Activated naive CD8-positive, alpha-beta T cell treated with anti-CD3 and anti-CD28 coated beads, Interleukin-2, amount 50 U/mL, for 24 hours (primary cell): ENCODE data around the gene CARF.
"Not testable (repeated sequence)": the region's sequence is repeated elsewhere in the genome, so short reads cannot be mapped to it uniquely, and the experiment has no call there.

Experiments
- ATAC-seq: fragments of 150-1000 bp; cut with Tn5 transposase; one replicate; pipeline ENCODE4 v1.10.0; 2021
- DNase-seq: peaks from one replicate; pipeline ENCODE4 v3.0.0; 2021
- H3K27ac Mint-ChIP-seq: one replicate; pipeline ENCODE4 v1.8.0; 2021; ENCODE audit warnings: mild to moderate bottlenecking, mixed read lengths
- H3K27me3 Mint-ChIP-seq: one replicate; pipeline ENCODE4 v1.8.0; 2021; ENCODE audit warnings: mixed read lengths
- H3K36me3 Mint-ChIP-seq: one replicate; pipeline ENCODE4 v1.8.0; 2021; ENCODE audit warnings: low read depth, mixed read lengths
- H3K4me1 Mint-ChIP-seq: one replicate; pipeline ENCODE4 v1.8.0; 2021; ENCODE audit warnings: mixed read lengths
- H3K4me3 Mint-ChIP-seq: one replicate; pipeline ENCODE4 v1.8.0; 2021; ENCODE audit warnings: mild to moderate bottlenecking, moderate library complexity, mixed read lengths
- H3K9me3 Mint-ChIP-seq: one replicate; pipeline ENCODE4 v1.8.0; 2021; ENCODE audit warnings: mixed read lengths

Gene CARF

GRCh38 chr2:202965810-202966460, 53.9 kb downstream of the CARF start:
- peak; percentile 63 for ATAC-seq
- Mint-ChIP-seq H3K4me1 (peaks cover 4% of the 10 kb centered on the region), H3K36me3 (peaks cover 3% of the 10 kb centered on the region), H3K4me3 (no peak overlapping the region), H3K27ac (peak overlapping the region; percentile 46), H3K9me3 (no peaks in the 10 kb centered on the region), H3K27me3 (no peaks in the 10 kb centered on the region)
- DNase-seq = peak; percentile 10

DNA sequence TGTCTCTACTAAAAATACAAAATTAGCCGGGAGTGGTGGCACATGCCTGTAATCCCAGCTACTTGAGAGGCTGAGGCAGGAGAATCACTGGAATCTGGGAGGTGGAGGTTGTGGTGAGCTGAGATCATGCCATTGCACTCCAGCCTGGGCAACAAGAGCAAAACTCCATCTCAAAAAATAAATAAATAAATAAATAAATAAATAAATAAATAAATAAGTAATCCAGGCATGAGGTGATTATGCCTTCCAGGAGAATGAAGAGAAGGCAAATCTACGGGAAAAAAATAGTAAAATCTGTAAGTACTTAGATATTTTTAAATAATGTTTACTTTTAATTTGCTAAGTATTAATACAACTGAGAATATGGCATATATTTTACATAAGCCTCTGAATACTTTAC, 57.3 kb downstream of the CARF start:
- H3K27ac Mint-ChIP-seq, DNase-seq, H3K4me1 Mint-ChIP-seq, H3K36me3 Mint-ChIP-seq, H3K27me3 Mint-ChIP-seq, ATAC-seq, H3K4me3 Mint-ChIP-seq, H3K9me3 Mint-ChIP-seq: not testable (repeated sequence)

DNA sequence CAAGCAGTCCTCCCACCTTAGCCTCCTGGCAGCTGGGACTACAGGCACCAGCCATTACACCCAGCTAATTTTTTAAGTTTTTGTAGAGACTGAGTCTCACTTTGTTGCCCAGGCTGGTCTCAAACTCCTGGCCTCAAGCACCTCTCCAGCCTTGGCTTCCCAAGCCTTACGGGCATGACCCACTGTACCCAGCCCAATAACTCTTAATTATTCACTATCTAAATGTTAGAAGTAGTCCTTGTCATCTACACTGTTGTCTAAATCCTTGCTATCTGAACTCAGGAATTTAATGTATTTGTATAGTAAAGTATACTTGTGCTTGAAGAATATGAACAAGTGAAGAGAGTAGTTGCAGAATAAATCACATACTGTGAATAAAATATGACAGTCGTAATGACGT, 64.7 kb downstream of the CARF start:
- no peak for ATAC-seq

DNA sequence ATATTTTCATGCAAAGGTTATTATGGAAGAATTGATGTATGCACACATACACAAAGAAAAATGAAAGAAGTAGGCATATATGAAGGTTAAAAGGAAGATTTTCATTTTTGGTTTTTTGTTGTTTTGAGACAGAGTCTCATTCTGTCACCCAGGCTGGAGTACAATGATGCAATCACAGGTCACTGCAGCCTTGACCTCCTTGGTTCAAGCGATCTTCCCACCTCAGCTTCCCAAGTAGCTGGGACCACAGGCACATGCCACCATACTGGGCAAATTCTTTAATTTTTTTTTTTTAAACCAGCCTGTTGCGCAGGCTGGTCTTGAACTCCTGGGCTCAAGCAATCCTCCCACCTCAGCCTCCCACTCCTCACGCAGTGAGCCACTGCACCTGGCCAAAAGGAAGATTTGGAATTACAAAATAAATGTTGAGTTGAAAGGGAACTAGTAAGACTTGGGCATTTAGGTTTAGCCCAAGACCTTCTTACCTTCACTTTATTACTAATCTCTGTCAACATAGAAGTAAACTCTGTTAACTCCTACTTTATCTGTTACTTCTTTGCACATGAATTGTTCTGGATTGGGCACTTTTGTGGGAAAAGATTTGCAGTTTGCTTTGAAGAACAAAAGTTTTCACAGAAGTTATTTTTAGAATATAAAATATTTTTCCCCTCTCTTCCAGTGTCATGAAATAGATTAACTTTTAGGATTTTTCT, 70.9 kb downstream of the CARF start:
- Mint-ChIP-seq H3K4me1 (no peaks in the 10 kb centered on the region), H3K4me3 (no peak overlapping the region), H3K36me3 (peaks cover 9% of the 10 kb centered on the region), H3K27ac (no peak overlapping the region), H3K9me3 (no peaks in the 10 kb centered on the region), H3K27me3 (no peaks in the 10 kb centered on the region)
- ATAC-seq (no peak), DNase-seq (no peak)

More for the DNA sequence above, 64.7 kb downstream of the CARF start:
- Mint-ChIP-seq H3K27me3 (no peaks in the 10 kb centered on the region), H3K4me3 (no peak overlapping the region), H3K36me3 (no peaks in the 10 kb centered on the region), H3K4me1 (no peaks in the 10 kb centered on the region), H3K27ac (no peak overlapping the region), H3K9me3 (no peaks in the 10 kb centered on the region)
- DNase-seq = no peak

- Mint-ChIP-seq H3K9me3 (no peaks in the 10 kb centered on the region), H3K4me1 (no peaks in the 10 kb centered on the region), H3K27me3 (no peaks in the 10 kb centered on the region), H3K4me3 (no peak overlapping the region), H3K36me3 (peaks cover 2% of the 10 kb centered on the region), H3K27ac (no peak overlapping the region)
- DNase-seq = no peak
- no peak for ATAC-seq
Observed at GRCh38 chr2:202989749-202990148, 77.7 kb downstream of the CARF start.

- ATAC-seq (no peak), DNase-seq (no peak)
- Mint-ChIP-seq H3K9me3 (no peaks in the 10 kb centered on the region), H3K4me1 (no peaks in the 10 kb centered on the region), H3K36me3 (peaks cover 2% of the 10 kb centered on the region), H3K4me3 (no peak overlapping the region), H3K27ac (no peak overlapping the region), H3K27me3 (no peaks in the 10 kb centered on the region)
Observed at GRCh38 chr2:202990501-202990900, 78.4 kb downstream of the CARF start.

- H3K4me3 Mint-ChIP-seq, DNase-seq, H3K4me1 Mint-ChIP-seq, H3K9me3 Mint-ChIP-seq, H3K36me3 Mint-ChIP-seq, H3K27me3 Mint-ChIP-seq, H3K27ac Mint-ChIP-seq, ATAC-seq: not testable (repeated sequence)
Observed at GRCh38 chr2:202997113-202997512, 85.0 kb downstream of the CARF start.

DNA sequence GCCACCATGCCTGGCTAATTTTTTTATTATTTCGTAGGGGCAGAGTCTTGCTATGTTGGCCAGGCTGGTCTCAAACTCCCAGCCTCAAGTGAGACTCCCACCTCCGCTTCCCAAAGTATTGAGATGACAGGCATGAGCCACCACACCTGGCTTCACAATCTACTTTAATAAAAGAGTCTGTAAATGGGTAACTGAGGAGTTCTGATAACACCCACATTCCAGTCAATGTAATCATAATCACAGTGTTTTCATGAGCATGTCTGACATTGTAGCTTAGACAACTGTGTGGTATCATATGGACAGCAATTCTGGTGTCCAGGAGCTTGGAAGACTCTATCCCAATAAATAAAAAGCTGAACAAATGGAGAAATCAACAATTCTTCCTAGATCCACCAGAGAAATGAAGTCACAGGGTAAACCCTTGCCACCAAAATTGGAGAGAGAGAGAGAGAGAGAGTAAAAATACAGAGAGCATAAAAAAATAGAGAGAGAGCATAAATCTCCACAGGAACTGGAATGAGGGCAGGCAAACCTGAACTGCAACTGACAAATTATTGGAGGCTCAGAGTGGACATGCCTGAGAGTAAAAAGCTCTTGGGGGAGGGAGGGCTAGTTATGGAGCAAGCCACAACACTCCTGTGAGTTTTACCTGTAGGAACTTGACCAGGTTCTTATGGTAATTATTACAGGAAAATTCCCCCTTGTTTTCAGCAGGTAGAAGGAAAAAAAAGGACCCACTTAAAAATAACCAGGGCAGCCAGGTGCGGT, 90.2 kb downstream of the CARF start:
- Mint-ChIP-seq H3K27me3 (peaks cover 9% of the 10 kb centered on the region), H3K36me3 (no peaks in the 10 kb centered on the region), H3K9me3 (no peaks in the 10 kb centered on the region), H3K27ac (no peak overlapping the region), H3K4me1 (no peaks in the 10 kb centered on the region), H3K4me3 (no peak overlapping the region)
- no peak for ATAC-seq
- DNase-seq = no peak

DNA sequence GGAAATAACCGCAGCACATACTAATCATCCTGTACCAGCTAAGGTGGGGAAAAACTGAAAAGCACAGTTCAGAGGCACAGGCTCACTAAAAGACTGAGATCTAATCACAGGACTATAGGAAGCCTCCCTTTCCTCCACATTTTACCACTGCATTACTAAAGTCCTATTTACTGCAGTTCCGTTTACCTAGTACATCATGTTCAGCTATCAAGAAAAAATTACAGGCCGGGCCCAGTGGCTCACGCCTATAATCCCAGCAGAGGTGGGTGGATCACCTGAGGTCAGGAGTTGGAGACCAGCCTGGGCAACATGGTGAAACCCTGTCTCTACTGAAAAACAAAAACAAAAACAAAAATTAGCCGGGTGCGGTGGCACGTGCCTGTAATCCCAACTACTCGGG, 91.6 kb downstream of the CARF start:
- Mint-ChIP-seq H3K4me3 (no peak overlapping the region), H3K9me3 (no peaks in the 10 kb centered on the region), H3K27ac (no peak overlapping the region), H3K36me3 (no peaks in the 10 kb centered on the region), H3K27me3 (peaks cover 7% of the 10 kb centered on the region), H3K4me1 (no peaks in the 10 kb centered on the region)
- ATAC-seq (no peak), DNase-seq (no peak)

DNA sequence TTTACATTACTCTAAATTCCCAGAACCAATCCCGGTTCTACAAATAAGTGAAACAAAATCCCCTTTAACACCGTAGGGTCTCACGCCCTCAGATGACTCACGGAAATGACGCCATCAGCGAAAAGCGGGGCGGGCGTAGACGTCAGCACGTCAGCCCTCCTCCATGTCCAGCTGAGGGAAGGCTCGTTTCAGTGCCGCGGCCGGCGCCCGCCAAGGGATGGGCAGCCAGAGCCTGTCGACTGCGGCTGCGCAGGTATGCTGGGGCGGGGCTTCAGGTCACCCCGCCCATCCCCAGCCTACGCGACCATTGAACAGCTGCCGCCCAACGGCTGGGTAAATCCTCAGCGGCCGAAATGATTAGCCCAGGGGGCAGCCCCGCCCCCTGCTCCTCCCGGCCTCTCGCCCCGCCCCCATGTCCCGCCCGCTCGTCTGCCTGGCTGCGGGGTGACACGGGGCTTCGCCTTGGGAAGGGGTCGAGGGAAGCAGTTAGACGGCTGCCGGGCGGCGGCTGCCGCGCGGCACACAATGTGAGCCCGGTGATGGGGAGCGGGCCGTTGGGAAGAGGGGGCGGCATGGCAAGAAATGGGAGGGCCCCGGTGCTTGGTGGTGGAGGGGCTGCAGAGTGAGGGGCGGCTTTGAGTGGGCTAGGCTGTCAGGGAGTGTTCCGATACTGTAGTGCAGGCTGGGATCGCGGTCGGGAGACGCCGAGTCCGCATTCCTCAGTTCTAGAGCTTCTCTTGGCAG, 102.6 kb downstream of the CARF start, which contains the start of gene NBEAL1:
NBEAL1 (plus strand) TSS at position 420 of the 744 bp plus-strand sequence. CDS start 1,510 bp downstream, outside the sequence.
- peaks cover 2% of the 10 kb centered on the region for H3K27me3 Mint-ChIP-seq
- no peaks in the 10 kb centered on the region for H3K9me3 Mint-ChIP-seq
- H3K36me3 Mint-ChIP-seq = no peaks in the 10 kb centered on the region
- peaks cover 35% of the 10 kb centered on the region for H3K4me1 Mint-ChIP-seq
- H3K4me3 Mint-ChIP-seq = peak within 1 kb of the TSS; percentile 87
- DNase-seq (peak; percentile 98), ATAC-seq (peak; percentile 98)
- H3K27ac Mint-ChIP-seq = peak within 1 kb of the TSS; percentile 85

GRCh38 chr2:203016716-203017115, 104.6 kb downstream of the CARF start:
- H3K4me1 Mint-ChIP-seq = peaks cover 35% of the 10 kb centered on the region
- no peak for DNase-seq
- ATAC-seq = no peak
- no peaks in the 10 kb centered on the region for H3K9me3 Mint-ChIP-seq
- H3K4me3 Mint-ChIP-seq = peak overlapping the region; percentile 53
- H3K27ac Mint-ChIP-seq = no peak overlapping the region
- H3K27me3 Mint-ChIP-seq = peaks cover under 1% of the 10 kb centered on the region
- H3K36me3 Mint-ChIP-seq = no peaks in the 10 kb centered on the region

DNA sequence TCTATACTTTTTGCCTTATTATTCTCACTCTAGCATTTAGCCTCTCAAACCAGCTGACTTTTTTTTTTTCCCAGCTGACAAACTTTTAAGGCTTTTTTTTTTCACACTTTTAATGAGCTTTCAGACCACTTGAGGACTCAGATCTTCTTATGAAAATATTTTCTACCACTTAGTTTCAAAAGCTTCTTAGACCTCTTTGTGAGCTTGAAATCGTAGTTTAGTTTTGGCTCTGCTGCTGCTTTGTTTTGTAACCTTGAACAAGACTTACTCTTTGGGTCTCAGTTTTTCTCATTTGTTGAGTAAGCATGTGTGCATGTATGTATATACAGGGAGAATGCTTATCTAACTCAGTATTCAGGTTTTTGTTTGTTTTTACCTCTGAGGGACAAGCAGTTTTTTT, 106.1 kb downstream of the CARF start:
- Mint-ChIP-seq H3K4me3 (peak overlapping the region; percentile 15), H3K36me3 (no peaks in the 10 kb centered on the region), H3K27me3 (no peaks in the 10 kb centered on the region), H3K9me3 (no peaks in the 10 kb centered on the region), H3K27ac (no peak overlapping the region), H3K4me1 (peaks cover 36% of the 10 kb centered on the region)
- no peak for DNase-seq
- ATAC-seq = no peak

- Mint-ChIP-seq H3K27ac (no peak overlapping the region), H3K9me3 (no peaks in the 10 kb centered on the region), H3K36me3 (no peaks in the 10 kb centered on the region), H3K4me3 (no peak overlapping the region), H3K27me3 (no peaks in the 10 kb centered on the region), H3K4me1 (peaks cover 28% of the 10 kb centered on the region)
- DNase-seq = no peak
- no peak for ATAC-seq
Observed at GRCh38 chr2:203019142-203019541, 107.1 kb downstream of the CARF start.

DNA sequence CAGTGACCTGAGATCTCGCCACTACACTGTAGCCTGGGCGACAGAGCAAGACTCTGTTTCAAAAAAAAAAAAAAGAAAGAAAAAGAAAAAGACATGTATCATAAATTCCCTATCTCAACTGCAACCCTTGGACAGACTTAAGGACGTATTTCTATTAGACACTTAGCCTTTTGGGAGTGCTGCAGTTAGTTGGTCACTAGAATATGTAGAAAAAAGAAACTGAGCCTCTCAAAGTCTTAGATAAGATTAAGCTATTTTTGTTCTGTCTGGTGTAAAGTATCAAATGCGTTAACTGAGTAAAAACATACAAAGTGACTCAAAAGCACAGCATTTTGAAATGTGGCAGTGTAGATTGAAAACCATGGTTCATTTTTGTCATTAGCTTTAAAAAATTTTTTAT, 109.9 kb downstream of the CARF start:
- no peaks in the 10 kb centered on the region for H3K36me3 Mint-ChIP-seq
- H3K4me1 Mint-ChIP-seq = peaks cover 16% of the 10 kb centered on the region
- H3K27me3 Mint-ChIP-seq = no peaks in the 10 kb centered on the region
- ATAC-seq (no peak), DNase-seq (no peak)
- no peak overlapping the region for H3K27ac Mint-ChIP-seq
- H3K9me3 Mint-ChIP-seq = no peaks in the 10 kb centered on the region
- no peak overlapping the region for H3K4me3 Mint-ChIP-seq
